Upper lobe of left lung (tissue), 4 donors: ENCODE measurements around the gene SYNE2.

Experiments used
- CTCF ChIP-seq, 6 experiments: fragments of 450-650 bp in 4 of 6; fragments of 200-600 bp in 2 of 6; sonication (generic) in 2 of 6; IDR thresholded peaks; one replicate each; pipeline ENCODE4 v1.5.1; 2016 to 2019; ENCODE audit warnings: antibody characterized with exemption in 6 of 6
- POLR2A ChIP-seq, 4 donors: fragments of 450-650 bp; IDR thresholded peaks; one replicate each; pipeline ENCODE4 v1.5.1; 2016 to 2017; ENCODE audit warnings: antibody characterized with exemption in 4 of 4, mild to moderate bottlenecking in 2 of 4
- POLR2AphosphoS5 ChIP-seq, 2 donors: sonication (generic); formaldehyde crosslinking; IDR thresholded peaks; one replicate each; pipeline ENCODE4 v1.5.1; 2017; ENCODE audit warnings: antibody characterized with exemption in 2 of 2

- TF ChIP-seq POLR2A (IDR thresholded peaks at IDR 0.05) = no peak
- no peak for TF ChIP-seq POLR2AphosphoS5 (IDR thresholded peaks at IDR 0.05)
- no peak for TF ChIP-seq CTCF (IDR thresholded peaks at IDR 0.05)
These were observed 153.0 kb downstream of the SYNE2 start for GRCh38 chr14:64005822-64006221.
